NCI-H1930 (cell line): ENCODE measurements around the gene GBA2.

Experiments used
- DNase-seq, 2 experiments: peaks; one replicate each; lab custom pipeline; 2025; lab: John Stamatoyannopoulos, UW

Gene GBA2

GRCh38 chr9:35748858-35749514 is at the start of gene GBA2, which contains the start of gene RGP1:
GBA2 (minus strand) TSS chr9:35749228; CDS start chr9:35748704, 524 bp downstream.
RGP1 (plus strand) TSS chr9:35749287; CDS start chr9:35749756, 469 bp downstream.
- peak; percentile 71 to 78 for DNase-seq

- DNase-seq = no peak
These were observed 48.5 kb upstream of the GBA2 start for GRCh38 chr9:35797311-35798109.

- DNase-seq = no peak
These were observed 46.7 kb upstream of the GBA2 start for GRCh38 chr9:35795695-35796094.

- no peak for DNase-seq
These were observed 44.4 kb upstream of the GBA2 start for GRCh38 chr9:35793461-35793860.

GRCh38 chr9:35792826-35793225 is 43.8 kb upstream of the GBA2 start:
- DNase-seq = no peak

GRCh38 chr9:35792024-35792813 is 43.2 kb upstream of the GBA2 start:
- DNase-seq = no peak

GRCh38 chr9:35791297-35791921 is 42.4 kb upstream of the GBA2 start, which contains the start of gene NPR2:
NPR2 (plus strand) TSS chr9:35791591; CDS start chr9:35792409, 818 bp downstream.
- no peak for DNase-seq

- peak; percentile 66 to 72 for DNase-seq
These were observed 41.6 kb upstream of the GBA2 start for GRCh38 chr9:35790385-35791296.

GRCh38 chr9:35790025-35790384 is 41.0 kb upstream of the GBA2 start:
- DNase-seq = no peak

GRCh38 chr9:35789541-35789940 is 40.5 kb upstream of the GBA2 start:
- no peak for DNase-seq

GRCh38 chr9:35783418-35783817 is 34.4 kb upstream of the GBA2 start:
- DNase-seq = no peak

GRCh38 chr9:35781066-35781465 is 32.0 kb upstream of the GBA2 start:
- no peak for DNase-seq

- no peak for DNase-seq
These were observed 29.5 kb upstream of the GBA2 start for GRCh38 chr9:35778496-35778895.

- peak; percentile 27 to 46 for DNase-seq
These were observed 27.0 kb upstream of the GBA2 start for GRCh38 chr9:35776018-35776417.

- DNase-seq = peak in 1 of 2 experiments; percentile 31
These were observed 26.0 kb upstream of the GBA2 start for GRCh38 chr9:35774907-35775635.

GRCh38 chr9:35771943-35772342 is 22.9 kb upstream of the GBA2 start:
- peak in 1 of 2 experiments; percentile 24 for DNase-seq

- DNase-seq = no peak
These were observed 22.5 kb upstream of the GBA2 start for GRCh38 chr9:35771534-35771933.

GRCh38 chr9:35771075-35771433 is 22.0 kb upstream of the GBA2 start:
- DNase-seq = no peak

GRCh38 chr9:35769763-35770162 is 20.7 kb upstream of the GBA2 start:
- no peak for DNase-seq

- no peak for DNase-seq
These were observed 18.4 kb upstream of the GBA2 start for GRCh38 chr9:35767458-35767857.
